GM18502 (cell line): ENCODE measurements around the gene APIP.
"Not testable (repeated sequence)": the region's sequence is repeated elsewhere in the genome, so short reads cannot be mapped to it uniquely, and the experiment has no call there.

Experiments used
- ATAC-seq: cut with Tn5 transposase; IDR thresholded peaks from one replicate; pipeline ENCODE4 v1.9.1; 2021; ENCODE audit warnings: mild to moderate bottlenecking; ENCODE audit not compliant: unreplicated experiment, poor library complexity

Gene APIP

DNA sequence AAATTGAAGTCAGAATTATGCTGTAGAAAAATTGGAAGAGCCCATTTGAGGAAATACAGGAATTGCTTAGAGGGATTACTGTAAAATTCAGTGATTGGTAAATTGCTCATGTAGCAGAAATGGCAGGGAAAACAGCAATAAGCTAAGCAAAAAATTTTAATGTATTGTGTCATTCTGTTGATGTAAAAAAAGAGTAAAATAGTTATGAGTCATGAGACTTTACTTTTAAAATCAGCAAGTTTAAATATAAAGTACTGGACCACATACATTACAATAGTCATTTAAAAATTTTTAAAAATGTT, 10.6 kb upstream of the APIP start:
- no peak for ATAC-seq

DNA sequence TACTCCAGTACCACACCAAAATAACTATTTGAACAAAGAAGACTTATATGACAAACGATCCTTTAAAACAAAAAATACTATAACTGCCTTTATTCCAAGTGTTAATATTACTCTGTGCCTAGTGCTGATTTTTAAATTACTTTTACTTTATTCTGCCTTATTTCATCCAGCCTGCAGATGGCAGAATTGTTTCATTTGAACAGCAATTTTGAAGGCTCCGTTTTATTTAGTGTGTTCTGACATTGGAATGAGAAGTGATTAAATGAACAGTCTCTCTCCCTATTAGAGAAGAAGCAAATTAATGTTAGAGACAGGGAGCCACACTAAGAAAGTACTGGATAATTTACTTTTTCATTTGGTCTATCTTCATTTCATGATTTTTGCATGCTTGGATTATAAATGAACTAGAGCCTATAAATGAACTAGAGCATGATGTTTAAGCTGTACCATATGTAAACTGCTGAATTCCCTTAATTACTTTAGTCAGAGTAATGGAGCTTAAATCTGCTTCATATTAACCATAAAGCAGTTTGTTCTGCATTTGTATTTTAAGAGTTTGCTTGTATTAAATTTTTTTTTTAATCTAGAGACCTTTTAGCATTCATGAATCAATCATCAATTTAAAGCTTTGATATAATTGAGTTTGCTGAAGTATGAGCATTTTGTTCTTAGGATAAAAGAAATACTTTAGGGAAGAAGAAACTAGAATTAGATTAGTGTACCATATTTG, 10.1 kb upstream of the APIP start:
- no peak for ATAC-seq

DNA sequence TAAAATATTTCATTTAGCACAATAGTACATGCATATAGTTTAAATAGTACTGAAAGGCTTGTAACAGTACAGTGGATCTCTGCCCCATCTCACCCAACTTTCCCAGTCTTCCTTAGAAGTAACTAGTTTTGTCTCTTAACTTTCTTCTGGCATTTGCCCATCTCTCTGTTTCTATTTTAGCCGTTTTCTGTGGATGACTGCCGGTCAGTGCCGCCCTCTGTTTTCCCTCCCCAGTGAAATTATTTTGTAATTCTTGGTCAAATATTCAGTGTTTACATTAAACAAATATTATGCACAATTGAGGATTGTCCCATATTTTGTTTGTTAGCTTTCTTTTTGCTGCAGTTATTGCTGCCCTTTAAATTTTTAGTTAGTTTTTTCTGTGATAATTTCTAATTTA, 8.5 kb upstream of the APIP start:
- ATAC-seq, result no peak

DNA sequence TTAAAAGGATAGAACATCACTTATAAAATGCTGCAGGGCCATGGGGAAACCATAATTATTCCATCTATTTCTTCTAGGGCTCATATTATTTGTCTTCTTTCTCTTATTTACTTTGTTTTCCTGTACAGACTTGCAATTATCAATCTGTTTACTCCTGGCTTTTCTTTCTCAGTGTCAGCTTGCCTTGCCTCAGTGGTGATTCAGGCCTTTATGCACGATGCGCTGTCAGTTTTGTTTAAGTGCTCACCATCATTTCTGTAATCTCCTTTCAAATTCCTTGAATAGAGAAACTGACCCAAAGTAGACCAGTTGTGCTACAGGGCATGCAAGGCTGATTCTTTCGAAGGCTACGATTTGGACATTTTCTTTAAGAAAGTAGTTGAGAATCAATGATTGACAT, 5.0 kb upstream of the APIP start:
- no peak for ATAC-seq

DNA sequence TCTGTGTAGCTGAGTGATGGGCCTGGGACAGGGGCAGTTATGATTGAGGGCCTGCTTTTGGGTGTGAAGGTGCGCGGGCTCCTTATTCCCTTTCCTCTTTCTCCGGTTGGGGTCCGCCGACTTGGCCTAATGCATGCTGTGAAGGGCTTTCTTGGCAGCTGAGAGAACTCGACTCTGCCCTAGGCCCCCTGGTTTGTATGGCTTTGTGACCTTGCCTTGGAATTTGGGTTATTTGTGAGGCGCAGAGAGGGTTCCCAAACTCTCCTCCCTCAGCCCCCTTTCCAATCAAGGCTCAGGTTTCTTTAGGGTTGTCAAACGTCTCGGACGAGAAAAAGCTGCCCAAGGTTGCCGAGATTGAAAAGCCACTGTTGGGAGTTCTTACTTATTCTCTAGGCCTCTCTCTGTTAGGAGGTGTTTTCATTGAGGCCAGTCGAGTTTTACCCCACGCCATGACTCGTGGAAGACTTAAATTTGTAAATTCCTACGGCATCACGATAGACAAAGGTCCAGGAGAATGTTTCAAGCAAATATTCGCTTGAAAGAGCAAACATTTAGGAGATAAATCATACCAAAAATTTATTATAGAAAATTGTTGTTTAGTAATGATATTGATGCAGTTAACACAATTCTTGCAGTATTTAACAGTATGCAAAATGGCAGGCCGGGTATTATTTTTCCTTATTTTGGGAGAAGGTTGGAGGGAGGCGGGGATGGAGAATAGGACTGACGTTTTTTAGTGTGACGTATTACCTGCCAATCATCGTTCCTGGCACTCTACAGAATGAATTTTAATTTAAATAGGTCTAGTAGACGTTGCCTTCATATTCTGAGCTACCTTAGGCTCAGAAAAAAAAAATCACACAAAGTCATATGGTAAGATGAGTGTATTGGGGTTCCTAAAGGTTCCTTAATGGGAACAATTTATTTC, 928 bp upstream of the APIP start:
- no peak for ATAC-seq

DNA sequence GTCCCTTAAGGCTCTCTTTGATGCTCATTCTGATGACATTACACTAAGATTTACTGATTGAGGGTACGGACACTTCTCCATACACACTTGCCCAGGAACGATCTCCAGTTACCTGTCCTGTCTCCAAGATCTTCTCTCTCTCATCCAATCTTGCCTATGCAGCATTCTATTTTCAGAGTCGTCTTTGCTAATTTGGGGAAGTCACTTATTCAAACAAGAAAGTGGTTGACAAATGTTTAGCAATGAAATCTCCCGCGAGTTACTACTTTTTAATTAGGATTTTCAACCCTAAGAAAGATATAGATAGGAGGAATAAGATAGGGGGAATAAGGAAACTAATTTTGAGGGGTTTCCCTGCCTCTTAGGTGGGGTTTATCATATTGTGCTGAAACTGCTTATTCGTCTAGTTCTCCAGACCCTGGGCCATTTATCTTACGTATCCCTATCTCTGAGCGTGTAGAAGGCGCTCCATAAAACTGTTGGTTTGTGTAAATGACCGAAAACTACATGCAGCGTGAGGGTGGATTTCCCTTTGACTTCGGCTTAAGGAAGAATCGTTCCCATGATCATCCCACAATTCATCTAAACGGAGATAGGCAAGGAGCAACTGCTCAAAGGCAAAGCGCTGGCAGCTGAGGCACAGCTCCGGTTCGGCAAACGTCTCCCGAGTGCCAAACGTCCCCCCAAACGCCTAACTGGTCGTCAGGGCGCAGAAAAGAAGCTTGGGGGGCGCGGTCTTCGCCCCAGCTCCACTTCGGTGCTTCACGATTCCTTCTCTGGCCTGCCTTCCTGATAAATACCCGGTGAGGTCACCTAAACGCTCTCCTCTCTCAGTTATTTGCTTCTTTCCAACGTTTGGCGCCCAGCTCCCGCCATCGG, 804 bp downstream of the APIP start:
- ATAC-seq, result peak; percentile 17

DNA sequence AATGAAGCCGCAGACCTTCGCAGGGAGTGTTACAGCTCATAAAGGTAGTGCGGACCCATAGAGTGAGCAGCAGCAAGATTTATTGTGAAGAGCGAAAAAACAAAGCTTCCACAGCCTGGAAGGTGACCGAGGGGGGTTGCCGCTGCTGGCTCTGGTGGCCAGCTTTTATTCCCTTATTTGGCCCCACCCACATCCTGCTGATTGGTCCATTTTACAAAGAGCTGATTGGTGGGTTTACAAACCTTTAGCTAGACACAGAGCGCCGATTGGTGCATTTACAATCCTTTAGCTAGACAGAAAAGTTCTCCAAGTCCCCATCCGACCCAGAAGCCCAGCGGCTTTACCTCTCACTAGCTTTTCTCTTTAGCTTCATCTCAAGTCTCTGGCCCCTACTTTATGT, 2.6 kb downstream of the APIP start:
- not testable (repeated sequence) for ATAC-seq

DNA sequence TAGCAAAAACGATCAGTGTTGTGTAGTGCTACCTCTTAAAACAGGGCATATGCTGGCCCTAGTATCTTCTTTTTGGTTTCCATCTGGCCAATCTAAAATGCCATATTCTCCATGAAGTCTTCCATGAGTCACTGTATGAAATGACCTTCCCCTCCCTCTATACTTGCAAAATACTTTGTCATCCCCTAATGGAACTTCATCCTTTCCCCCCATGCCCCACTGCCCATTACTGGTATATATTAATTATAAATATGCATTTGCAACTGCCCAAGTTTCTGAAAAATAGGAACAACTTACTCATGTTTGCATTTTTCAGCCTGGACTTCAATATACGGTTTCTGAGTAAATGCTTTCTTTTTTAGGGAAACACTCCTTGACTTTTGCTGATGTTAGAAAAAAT, 4.5 kb downstream of the APIP start:
- no peak for ATAC-seq

DNA sequence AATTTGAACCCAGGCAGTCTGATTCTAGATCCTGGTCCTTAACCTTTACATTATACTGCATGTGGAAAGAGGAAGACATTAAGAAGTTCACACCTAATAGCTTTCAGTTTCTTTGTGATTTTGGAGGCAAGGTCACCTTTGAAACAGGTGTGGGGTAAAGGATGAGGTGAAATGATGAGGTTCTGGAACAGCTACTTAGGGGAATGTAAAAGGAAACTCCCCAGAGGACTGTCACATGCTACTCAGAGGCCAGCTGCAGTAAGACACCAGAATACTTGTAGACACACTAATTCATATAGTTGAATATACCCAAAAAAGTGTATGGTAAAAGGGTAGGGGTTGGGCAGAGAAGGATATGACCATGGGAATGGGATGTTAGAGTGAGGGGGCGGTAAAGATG, 5.4 kb downstream of the APIP start:
- peak; percentile 44 for ATAC-seq

DNA sequence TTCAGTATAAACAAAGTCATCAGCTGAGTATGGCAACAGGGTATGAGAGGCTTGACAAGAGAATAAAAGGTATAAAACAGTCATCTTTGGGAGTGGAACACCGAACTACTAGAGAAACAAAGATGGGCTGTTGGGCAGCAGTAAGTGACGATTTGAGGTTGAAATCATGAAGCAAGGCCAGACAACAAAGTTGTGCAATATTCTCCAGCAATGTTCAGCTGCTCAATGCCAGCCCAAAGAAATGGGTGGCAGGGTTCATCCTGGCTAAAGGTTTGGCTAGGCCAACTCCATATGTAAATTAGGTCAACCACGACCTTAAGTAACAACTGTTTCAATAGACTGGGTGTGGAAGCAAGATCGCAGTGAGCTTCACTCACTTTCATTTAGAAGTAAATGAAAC, 6.2 kb downstream of the APIP start:
- no peak for ATAC-seq

DNA sequence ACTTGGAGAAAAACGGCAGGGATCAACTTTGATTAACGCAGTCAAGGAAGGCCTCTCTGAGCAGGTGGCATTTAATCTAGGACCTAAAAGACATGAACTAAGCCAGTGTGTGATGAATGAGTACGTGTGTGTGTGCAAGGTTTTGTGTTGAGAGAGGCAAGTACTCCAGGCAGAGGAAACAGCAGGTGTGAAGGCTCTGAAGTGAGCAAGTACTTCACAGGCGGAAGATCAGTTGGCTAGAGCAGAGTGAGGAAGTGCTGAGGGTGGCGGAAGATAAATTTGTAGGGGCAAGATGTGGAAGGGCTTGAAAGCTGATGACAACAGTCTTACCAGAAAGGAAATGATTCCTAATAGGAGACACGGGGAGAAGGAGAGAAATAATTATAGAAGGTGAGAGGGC, 6.8 kb downstream of the APIP start:
- no peak for ATAC-seq

DNA sequence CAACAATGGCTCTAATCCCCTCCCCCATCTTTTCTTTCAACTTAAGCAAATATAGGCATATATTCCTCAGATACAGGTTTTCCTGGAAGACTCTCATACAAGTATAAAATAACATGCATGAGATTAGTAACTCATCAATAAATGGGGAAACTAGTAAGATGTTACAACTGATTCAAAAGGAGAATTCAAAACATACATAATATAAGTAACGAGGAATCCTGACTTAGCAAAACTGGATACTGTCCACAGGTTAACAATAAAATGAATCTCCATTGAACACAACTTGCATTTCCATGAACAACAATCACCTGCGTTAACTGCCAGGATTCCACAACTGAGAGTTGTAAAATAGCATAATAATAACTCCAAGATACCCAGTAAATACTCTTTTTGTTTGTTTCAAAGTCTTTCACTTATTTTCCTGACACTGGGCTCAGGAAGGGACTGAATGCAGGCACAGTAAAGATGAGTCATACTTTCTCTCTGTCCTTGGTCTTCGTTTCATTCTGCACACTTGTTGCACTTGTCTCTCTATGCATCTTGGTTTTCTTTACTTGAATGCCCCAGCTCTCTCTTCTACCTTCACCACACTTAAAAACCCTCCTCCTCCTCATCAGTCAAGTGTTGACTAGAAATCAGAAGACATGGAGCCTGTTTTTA, 8.1 kb downstream of the APIP start:
- ATAC-seq, result no peak

DNA sequence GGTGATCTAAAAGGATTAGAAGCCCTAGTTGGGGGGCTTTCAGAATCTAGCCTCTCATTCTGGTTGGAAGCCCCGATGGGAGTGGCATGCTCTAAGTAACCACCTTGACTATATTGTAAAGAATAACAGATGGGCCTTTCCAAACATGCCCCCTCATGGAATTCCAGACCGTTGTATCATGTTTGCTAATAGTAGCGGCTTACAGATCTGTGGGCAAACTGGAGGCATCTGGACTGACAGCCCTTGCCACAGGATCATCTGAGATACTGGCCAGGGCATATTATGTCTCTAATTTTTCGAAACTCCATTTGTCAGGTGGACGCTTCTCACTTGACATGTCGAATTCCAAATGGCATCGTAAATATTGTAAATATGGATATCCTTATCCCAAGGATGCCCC, 10.5 kb downstream of the APIP start:
- no peak for ATAC-seq

DNA sequence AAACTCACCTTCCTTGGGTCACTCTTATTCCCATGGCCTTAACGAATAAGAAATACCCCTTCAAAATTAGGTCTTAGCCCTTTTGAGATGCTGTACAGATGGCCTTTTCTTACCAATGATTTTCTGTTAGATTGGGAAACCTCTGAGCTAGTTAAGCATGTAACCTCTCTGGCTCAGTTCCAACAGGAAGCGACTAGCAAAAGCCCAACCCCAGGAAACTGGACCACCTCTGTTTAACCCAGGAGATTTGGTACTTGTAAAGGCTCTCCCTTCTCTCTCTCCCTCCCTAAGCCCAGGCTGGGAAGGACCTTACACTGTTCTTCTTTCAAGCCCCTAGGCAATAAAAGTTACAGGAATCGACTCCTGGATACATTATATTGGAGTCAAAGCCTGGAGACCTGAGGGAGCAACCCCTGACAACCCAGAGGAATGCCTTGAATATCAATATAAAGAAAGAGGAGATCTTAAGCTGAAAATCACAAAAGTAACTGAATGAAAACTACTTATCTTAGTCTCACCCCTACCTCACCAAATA, 11.7 kb downstream of the APIP start:
- ATAC-seq, result no peak

DNA sequence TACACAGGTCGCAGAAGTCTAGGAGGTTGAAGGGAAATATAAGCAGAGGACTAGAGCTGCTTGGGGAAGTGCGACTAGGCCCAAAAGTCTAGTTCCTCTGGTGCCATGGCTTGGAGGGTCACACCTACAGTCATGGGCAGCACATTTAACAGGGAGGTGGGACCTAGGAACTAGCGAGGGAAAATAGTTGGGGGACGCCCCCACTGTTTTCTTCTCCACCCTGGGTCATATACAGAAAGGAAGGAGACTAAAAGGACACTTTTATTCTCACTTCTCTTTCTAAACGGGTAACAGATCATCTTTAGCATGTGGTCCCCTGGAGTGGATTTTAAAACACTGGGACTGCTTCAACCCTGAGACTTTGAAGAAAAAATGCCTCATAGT, 16.6 kb downstream of the APIP start:
- no peak for ATAC-seq

DNA sequence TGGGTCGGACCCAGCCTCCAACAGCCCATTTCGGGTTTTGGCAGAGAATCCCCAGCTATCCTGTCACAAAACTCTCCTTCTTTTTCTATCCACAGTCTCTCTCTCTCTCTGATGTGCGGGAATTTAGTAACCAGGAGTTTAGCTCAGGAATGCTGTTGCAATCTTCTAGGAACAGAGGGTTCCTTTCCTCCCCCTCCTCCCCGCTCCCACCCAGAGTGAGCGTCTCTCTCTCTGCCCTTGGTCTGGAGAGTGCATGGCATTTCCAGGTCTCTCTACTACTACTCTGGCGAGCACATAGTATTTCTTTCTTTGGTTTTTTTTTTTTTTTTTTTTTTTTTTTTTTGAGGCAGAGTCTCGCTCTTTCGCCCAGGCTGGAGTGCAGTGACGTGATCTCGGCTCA, 17.7 kb downstream of the APIP start:
- no peak for ATAC-seq

DNA sequence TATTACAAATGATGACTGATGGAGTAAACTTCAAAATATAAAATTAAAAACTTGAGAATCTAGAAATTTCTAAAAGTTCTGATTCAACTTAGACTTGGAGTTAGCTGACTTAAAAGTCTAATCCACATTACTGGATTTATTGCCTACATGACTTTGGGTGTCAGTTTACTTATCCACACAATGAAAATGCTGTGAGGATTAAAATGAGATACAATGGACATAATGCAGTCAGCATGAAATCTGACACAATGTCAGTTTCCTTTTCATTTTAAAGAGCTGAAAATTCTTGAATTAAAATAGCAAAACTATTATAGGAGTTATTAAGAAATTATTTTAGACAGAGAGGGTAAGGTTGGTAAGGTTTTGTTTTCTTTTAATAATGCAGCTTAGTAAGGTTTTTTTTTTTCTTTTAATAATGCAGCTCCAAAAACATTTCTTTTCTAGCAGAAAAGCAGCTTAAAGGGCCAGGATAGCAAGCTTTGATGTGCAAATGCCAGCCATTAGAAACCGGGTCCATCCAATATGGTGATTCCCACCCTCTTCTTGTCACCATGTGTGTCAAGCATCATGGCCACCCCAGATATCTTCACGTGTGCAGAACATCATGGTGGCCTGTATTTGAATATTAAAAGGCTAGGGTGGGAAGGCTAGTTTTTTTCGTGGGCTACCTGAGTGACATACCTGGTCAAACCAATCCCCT, 18.9 kb downstream of the APIP start:
- no peak for ATAC-seq

DNA sequence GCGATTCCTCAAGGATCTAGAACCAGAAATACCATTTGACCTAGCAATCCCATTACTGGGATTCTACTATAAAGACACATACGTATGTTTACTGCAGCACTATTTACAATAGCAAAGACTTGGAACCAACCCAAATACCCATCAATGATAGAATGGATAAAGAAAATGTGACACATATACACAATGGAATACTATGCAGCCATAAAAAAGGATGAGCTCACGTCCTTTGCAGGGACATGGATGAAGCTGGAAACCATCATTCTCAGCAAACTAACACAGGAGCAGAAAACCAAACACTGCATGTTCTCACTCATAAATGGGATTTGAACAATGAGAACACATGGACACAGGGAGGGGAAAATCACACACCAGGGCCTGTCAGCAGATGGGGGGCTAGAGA, 20.0 kb downstream of the APIP start:
- not testable (repeated sequence) for ATAC-seq

DNA sequence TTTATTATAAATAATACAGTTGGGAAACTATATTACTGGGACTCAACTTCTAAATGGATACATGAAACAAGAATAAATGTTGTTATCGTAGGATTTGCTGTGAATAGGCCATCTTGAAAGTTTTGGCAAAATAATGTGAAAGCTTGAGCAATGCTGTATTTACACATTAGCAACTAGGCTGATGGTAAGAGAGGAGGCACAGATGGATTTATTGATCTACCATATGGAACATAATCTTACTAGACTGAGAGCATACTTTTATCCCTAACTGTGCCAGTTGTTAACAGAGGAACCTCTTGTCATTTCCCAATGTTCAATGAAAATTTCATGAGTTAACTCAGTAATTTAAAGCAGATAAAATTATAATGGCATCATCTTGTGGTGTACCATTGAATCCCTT, 22.8 kb downstream of the APIP start:
- ATAC-seq, result no peak

DNA sequence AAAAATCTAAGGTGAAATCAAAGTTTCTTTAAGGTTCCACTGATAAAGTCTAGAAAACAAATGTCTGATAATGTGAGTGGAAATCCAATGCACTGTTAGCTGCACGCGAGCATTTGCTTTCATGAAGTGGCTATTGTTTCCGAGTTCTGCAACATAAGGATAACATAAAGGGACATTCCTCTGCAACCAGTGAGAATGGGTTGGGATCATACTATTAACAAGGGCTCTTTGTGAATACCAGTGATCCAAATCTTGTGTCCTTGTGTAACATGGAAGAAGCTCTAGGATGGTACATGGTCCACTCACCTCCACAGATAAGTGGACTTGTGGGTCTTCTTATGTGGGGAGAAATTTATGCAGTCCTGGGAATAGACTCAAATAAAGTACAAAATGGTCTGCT, 24.6 kb downstream of the APIP start:
- no peak for ATAC-seq
